NT2/D1 (cell line): ENCODE data around the gene RAB41.
"Not testable (repeated sequence)": the region's sequence is repeated elsewhere in the genome, so short reads cannot be mapped to it uniquely, and the experiment has no call there.

Experiments used
- DNase-seq: peaks from one replicate; pipeline ENCODE4 v3.0.0-alpha.2; 2011; ENCODE audit warnings: low read depth, low spot score
- H3K27me3 ChIP-seq: 2 replicates; pipeline ENCODE4 v1.6.0; 2011; ENCODE audit warnings: mild to moderate bottlenecking; ENCODE audit not compliant: insufficient read length, insufficient read depth
- H3K36me3 ChIP-seq: 2 replicates; pipeline ENCODE4 v1.6.1; 2011; ENCODE audit warnings: mild to moderate bottlenecking, low read length, mixed read lengths; ENCODE audit not compliant: insufficient read depth, insufficient read length
- H3K4me1 ChIP-seq: 2 replicates; pipeline ENCODE4 v1.5.1; 2011; ENCODE audit not compliant: insufficient read depth, insufficient read length
- H3K4me3 ChIP-seq: 2 replicates; pipeline ENCODE4 v1.5.1; 2011; ENCODE audit warnings: low read depth; ENCODE audit not compliant: insufficient read length
- H3K9ac ChIP-seq: 2 replicates; pipeline ENCODE4 v1.6.0; 2011; ENCODE audit warnings: low read depth; ENCODE audit not compliant: insufficient read length
- H3K9me3 ChIP-seq: 2 replicates; pipeline ENCODE4 v1.5.1; 2011; ENCODE audit warnings: mild to moderate bottlenecking, low read length; ENCODE audit not compliant: insufficient read depth
- SUZ12 ChIP-seq: IDR thresholded peaks from 2 replicates; pipeline ENCODE4 v1.6.1; 2011; ENCODE audit not compliant: insufficient read length, insufficient read depth; ENCODE audit errors: extremely low read depth
- YY1 ChIP-seq: IDR thresholded peaks from 2 replicates; pipeline ENCODE4 v1.6.1; 2011; ENCODE audit not compliant: insufficient read length, insufficient read depth
- ZNF274 ChIP-seq: IDR thresholded peaks from 2 replicates; pipeline ENCODE4 v1.6.1; 2011; ENCODE audit warnings: mild to moderate bottlenecking, low read depth, low read length

Gene RAB41

GRCh38 chrX:70292788-70293187, 10.8 kb downstream of the RAB41 start:
- TF ChIP-seq YY1 (no peak), SUZ12 (no peak), ZNF274 (no peak)
- Histone ChIP-seq H3K9me3 (no peaks in the 10 kb centered on the region), H3K27me3 (no peaks in the 10 kb centered on the region), H3K4me1 (no peaks in the 10 kb centered on the region), H3K36me3 (peaks cover 43% of the 10 kb centered on the region), H3K9ac (no peak overlapping the region), H3K4me3 (no peak overlapping the region)
- no peak for DNase-seq

- no peak for TF ChIP-seq ZNF274
- TF ChIP-seq YY1: no peak
- TF ChIP-seq SUZ12: no peak
- H3K9ac ChIP-seq: no peak overlapping the region
- H3K4me3 ChIP-seq: no peak overlapping the region
- H3K36me3 ChIP-seq: peaks cover 44% of the 10 kb centered on the region
- H3K27me3 ChIP-seq: no peaks in the 10 kb centered on the region
- no peaks in the 10 kb centered on the region for H3K4me1 ChIP-seq
- no peaks in the 10 kb centered on the region for H3K9me3 ChIP-seq
- no peak for DNase-seq
Measured at GRCh38 chrX:70293621-70294020, 11.6 kb downstream of the RAB41 start.

- H3K36me3 ChIP-seq: peaks cover 60% of the 10 kb centered on the region
- no peaks in the 10 kb centered on the region for H3K9me3 ChIP-seq
- no peak overlapping the region for H3K9ac ChIP-seq
- DNase-seq: no peak
- no peaks in the 10 kb centered on the region for H3K4me1 ChIP-seq
- H3K4me3 ChIP-seq: no peak overlapping the region
- TF ChIP-seq SUZ12 (no peak), ZNF274 (no peak), YY1 (no peak)
- no peaks in the 10 kb centered on the region for H3K27me3 ChIP-seq
Measured at GRCh38 chrX:70301716-70302115, 19.7 kb downstream of the RAB41 start.

GRCh38 chrX:70313503-70313902, 31.5 kb downstream of the RAB41 start:
- H3K4me1 ChIP-seq: no peaks in the 10 kb centered on the region
- TF ChIP-seq ZNF274 (no peak), SUZ12 (no peak), YY1 (no peak)
- no peak overlapping the region for H3K4me3 ChIP-seq
- H3K9me3 ChIP-seq: no peaks in the 10 kb centered on the region; the same call in 1 of the 2 replicates
- peaks cover 18% of the 10 kb centered on the region for H3K36me3 ChIP-seq
- H3K9ac ChIP-seq: no peak overlapping the region
- no peaks in the 10 kb centered on the region for H3K27me3 ChIP-seq
- no peak for DNase-seq

- no peak for TF ChIP-seq SUZ12
- no peak for TF ChIP-seq ZNF274
- no peak for TF ChIP-seq YY1
- no peak for DNase-seq
- H3K9ac ChIP-seq: no peak overlapping the region
- no peak overlapping the region for H3K4me3 ChIP-seq
- no peaks in the 10 kb centered on the region for H3K9me3 ChIP-seq
- peaks cover 9% of the 10 kb centered on the region for H3K36me3 ChIP-seq
- no peaks in the 10 kb centered on the region for H3K4me1 ChIP-seq
- no peaks in the 10 kb centered on the region for H3K27me3 ChIP-seq
Measured at GRCh38 chrX:70322784-70323183, 40.8 kb downstream of the RAB41 start.

- not testable (repeated sequence) for H3K9ac ChIP-seq, DNase-seq, H3K9me3 ChIP-seq, H3K27me3 ChIP-seq, H3K4me1 ChIP-seq, H3K4me3 ChIP-seq
- peaks cover 11% of the 10 kb centered on the region for H3K36me3 ChIP-seq
Measured at GRCh38 chrX:70323628-70324027, 41.7 kb downstream of the RAB41 start.

- no peak overlapping the region for H3K9ac ChIP-seq
- no peaks in the 10 kb centered on the region for H3K4me1 ChIP-seq
- DNase-seq: no peak
- TF ChIP-seq ZNF274: no peak
- TF ChIP-seq YY1: no peak
- TF ChIP-seq SUZ12: no peak
- H3K4me3 ChIP-seq: no peak overlapping the region
- no peaks in the 10 kb centered on the region for H3K27me3 ChIP-seq
- H3K9me3 ChIP-seq: no peaks in the 10 kb centered on the region
- peaks cover 15% of the 10 kb centered on the region for H3K36me3 ChIP-seq
Measured at GRCh38 chrX:70324326-70324725, 42.4 kb downstream of the RAB41 start.

- H3K9me3 ChIP-seq: no peaks in the 10 kb centered on the region
- H3K27me3 ChIP-seq: no peaks in the 10 kb centered on the region
- H3K4me1 ChIP-seq: no peaks in the 10 kb centered on the region
- TF ChIP-seq SUZ12 (no peak), ZNF274 (no peak), YY1 (no peak)
- H3K4me3 ChIP-seq: no peak overlapping the region
- H3K9ac ChIP-seq: no peak overlapping the region
- peaks cover 61% of the 10 kb centered on the region for H3K36me3 ChIP-seq
- no peak for DNase-seq
Measured at GRCh38 chrX:70331161-70331560, 49.2 kb downstream of the RAB41 start.
